Thyroid gland (tissue), 4 donors: ENCODE measurements around the gene C10orf71. TPM values are rescaled to one million over a fixed set of nuclear protein-coding genes. Genes with fewer than 3 reads are reported as not detected.

Source experiments
- DNase-seq, 2 donors: peaks; one replicate each; pipeline ENCODE4 v3.0.0-alpha.2; 2019
- H3K27ac ChIP-seq, 3 donors: fragments of 200-600 bp; sonication (generic); 1 replicate in 2 of 3; 2 replicates in 1 of 3; pipeline ENCODE4 v1.5.1; 2016 to 2019; ENCODE audit warnings: mild to moderate bottlenecking in 1 of 3, moderate library complexity in 1 of 3
- H3K27me3 ChIP-seq: fragments of 200-600 bp; sonication (generic); one replicate; pipeline ENCODE4 v1.5.1; 2019
- H3K36me3 ChIP-seq, 2 donors: fragments of 200-600 bp; sonication (generic); one replicate each; pipeline ENCODE4 v1.5.1; 2016 to 2019
- H3K4me1 ChIP-seq, 2 donors: fragments of 200-600 bp; sonication (generic); one replicate each; pipeline ENCODE4 v1.5.1; 2017 to 2019
- H3K4me3 ChIP-seq, 3 donors: fragments of 200-600 bp; sonication (generic); replicated peaks in 1 of 3; 1 replicate in 2 of 3; 2 replicates in 1 of 3; pipeline ENCODE4 v1.5.1; 2016; ENCODE audit warnings: mild to moderate bottlenecking in 1 of 3
- H3K9me3 ChIP-seq: fragments of 200-600 bp; sonication (generic); one replicate; pipeline ENCODE4 v1.5.1; 2017
- POLR2A ChIP-seq, 2 donors: fragments of 450-650 bp; IDR thresholded peaks; one replicate each; pipeline ENCODE4 v1.6.1; 2017; ENCODE audit warnings: antibody characterized with exemption in 2 of 2, mild to moderate bottlenecking in 2 of 2, moderate library complexity in 1 of 2
- WGBS, 2 donors: methylation state at CpG; one replicate each; pipeline ENCODE4 v1.1.5; 2017; 5-methylcytosine and 5-hydroxymethylcytosine counted together
- intact Hi-C: fragments of 100-400 bp; cut with DNase I; formaldehyde crosslinking; loops from one replicate; pipeline ENCODE4 v1.15.1; 2023
- total RNA-seq, 4 donors: library from RNA; depleted of rRNA; stranded (reverse); fragments of >200 nt; gene quantifications; one replicate each; pipeline ENCODE4 v1.2.3, GENCODE V29; 2016
- TF ChIP-seq, protein P1 (sequence below), 6 experiments: fragments of 200-600 bp in 3 of 6; fragments of 450-650 bp in 3 of 6; sonication (generic) in 3 of 6; IDR thresholded peaks; one replicate each; pipeline ENCODE4 v1.5.1; 2016 to 2019; ENCODE audit warnings: antibody characterized with exemption in 6 of 6, mild to moderate bottlenecking in 2 of 6, inconsistent platforms in 1 of 6, moderate library complexity in 1 of 6

C10orf71 gene
- total RNA-seq, 4 donors from 2014 or later, result not detected

DNA sequence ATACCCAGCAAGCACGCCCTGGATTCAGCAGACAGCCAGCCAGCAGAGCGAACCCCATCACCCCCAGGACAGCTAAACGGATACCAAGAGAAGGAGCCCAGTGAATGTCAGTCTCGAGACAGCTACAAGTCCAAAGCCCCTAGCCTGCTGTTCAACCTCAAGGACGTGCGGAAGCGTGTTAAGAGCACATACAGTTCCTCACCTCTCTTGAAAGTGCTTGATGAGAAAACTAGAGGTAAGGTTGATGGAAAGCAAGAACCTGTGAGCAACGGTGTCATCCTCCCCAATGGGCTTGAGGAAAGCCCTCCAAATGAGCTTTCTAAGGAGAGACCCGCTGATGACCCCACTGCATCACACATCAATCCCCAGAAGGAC is 24.9 kb downstream of the C10orf71 start:
- DNase-seq, result no peak
- WGBS, 2 donors, result 87 to 89% methylated on average over 9 of the region's 9 CpGs
- intact Hi-C loops, result no loop called here

GRCh38 chr10:49324711-49325110 is 25.7 kb downstream of the C10orf71 start:
- Histone ChIP-seq H3K27ac (no peak overlapping the region), H3K4me3 (no peak overlapping the region), H3K36me3 (no peaks in the 10 kb centered on the region), H3K4me1 (no peaks in the 10 kb centered on the region), H3K27me3 (no peaks in the 10 kb centered on the region), H3K9me3 (no peaks in the 10 kb centered on the region)
- intact Hi-C loops, result no loop called here
- DNase-seq, result no peak
- TF ChIP-seq, protein P1, sequence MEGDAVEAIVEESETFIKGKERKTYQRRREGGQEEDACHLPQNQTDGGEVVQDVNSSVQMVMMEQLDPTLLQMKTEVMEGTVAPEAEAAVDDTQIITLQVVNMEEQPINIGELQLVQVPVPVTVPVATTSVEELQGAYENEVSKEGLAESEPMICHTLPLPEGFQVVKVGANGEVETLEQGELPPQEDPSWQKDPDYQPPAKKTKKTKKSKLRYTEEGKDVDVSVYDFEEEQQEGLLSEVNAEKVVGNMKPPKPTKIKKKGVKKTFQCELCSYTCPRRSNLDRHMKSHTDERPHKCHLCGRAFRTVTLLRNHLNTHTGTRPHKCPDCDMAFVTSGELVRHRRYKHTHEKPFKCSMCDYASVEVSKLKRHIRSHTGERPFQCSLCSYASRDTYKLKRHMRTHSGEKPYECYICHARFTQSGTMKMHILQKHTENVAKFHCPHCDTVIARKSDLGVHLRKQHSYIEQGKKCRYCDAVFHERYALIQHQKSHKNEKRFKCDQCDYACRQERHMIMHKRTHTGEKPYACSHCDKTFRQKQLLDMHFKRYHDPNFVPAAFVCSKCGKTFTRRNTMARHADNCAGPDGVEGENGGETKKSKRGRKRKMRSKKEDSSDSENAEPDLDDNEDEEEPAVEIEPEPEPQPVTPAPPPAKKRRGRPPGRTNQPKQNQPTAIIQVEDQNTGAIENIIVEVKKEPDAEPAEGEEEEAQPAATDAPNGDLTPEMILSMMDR (IDR thresholded peaks at IDR 0.05), result no peak
- no peak for TF ChIP-seq POLR2A (IDR thresholded peaks at IDR 0.05)
- 76 to 79% methylated on average over 4 of the region's 4 CpGs for WGBS, 2 donors

More for the DNA sequence above, 24.9 kb downstream of the C10orf71 start:
- no peak overlapping the region for H3K4me3 ChIP-seq
- TF ChIP-seq, protein P1 (IDR thresholded peaks at IDR 0.05), result no peak
- no peak for TF ChIP-seq POLR2A (IDR thresholded peaks at IDR 0.05)
- H3K36me3 ChIP-seq, result no peaks in the 10 kb centered on the region
- no peaks in the 10 kb centered on the region for H3K27me3 ChIP-seq
- H3K4me1 ChIP-seq, result no peaks in the 10 kb centered on the region
- H3K27ac ChIP-seq, result no peak overlapping the region
- no peaks in the 10 kb centered on the region for H3K9me3 ChIP-seq

DNA sequence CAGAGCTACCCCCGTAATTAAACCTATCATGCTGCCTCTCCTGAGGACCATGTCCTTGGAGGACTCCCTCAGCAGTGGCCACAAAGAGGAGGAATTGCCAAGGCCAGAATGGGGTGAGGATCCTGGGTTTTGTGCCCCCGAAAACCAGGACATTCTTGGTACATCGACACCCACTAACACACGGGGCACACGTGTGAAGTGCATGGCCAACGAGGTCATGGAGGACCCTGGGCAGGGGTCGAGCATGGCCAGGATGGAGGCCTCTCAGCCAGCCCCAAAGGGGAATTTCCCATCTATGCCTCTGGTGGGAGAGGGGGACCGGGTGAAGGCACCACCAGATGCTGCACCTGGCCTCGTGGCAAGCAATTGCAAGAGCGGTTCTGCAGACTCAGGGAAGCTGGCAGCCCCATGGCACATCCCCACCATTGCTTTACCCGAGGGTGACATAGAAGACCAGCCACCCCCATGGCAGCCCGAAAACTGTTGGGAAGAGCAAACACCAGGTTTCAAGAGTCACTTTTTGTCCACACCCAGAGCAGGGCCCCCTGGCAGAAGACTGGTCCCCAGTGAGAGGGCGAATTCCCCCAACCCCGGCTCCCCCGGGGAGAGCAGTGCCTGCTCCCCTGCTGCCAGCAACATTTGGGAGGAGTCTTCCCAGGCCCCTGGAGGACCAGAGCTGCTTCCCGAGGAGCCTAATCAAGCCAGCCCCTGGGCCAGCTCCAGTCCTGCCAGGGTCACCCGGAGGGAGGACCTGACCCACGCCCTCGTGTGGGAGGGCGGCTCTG is 26.4 kb downstream of the C10orf71 start:
- Histone ChIP-seq H3K36me3 (no peaks in the 10 kb centered on the region), H3K4me1 (no peaks in the 10 kb centered on the region), H3K27me3 (no peaks in the 10 kb centered on the region), H3K9me3 (no peaks in the 10 kb centered on the region), H3K27ac (no peak overlapping the region), H3K4me3 (no peak overlapping the region)
- intact Hi-C loops, result no loop called here
- DNase-seq, result no peak
- TF ChIP-seq POLR2A (IDR thresholded peaks at IDR 0.05), result no peak
- TF ChIP-seq, protein P1 (IDR thresholded peaks at IDR 0.05), result no peak
- WGBS, 2 donors, result 84 to 85% methylated on average over 12 to 20 of the region's 20 CpGs

DNA sequence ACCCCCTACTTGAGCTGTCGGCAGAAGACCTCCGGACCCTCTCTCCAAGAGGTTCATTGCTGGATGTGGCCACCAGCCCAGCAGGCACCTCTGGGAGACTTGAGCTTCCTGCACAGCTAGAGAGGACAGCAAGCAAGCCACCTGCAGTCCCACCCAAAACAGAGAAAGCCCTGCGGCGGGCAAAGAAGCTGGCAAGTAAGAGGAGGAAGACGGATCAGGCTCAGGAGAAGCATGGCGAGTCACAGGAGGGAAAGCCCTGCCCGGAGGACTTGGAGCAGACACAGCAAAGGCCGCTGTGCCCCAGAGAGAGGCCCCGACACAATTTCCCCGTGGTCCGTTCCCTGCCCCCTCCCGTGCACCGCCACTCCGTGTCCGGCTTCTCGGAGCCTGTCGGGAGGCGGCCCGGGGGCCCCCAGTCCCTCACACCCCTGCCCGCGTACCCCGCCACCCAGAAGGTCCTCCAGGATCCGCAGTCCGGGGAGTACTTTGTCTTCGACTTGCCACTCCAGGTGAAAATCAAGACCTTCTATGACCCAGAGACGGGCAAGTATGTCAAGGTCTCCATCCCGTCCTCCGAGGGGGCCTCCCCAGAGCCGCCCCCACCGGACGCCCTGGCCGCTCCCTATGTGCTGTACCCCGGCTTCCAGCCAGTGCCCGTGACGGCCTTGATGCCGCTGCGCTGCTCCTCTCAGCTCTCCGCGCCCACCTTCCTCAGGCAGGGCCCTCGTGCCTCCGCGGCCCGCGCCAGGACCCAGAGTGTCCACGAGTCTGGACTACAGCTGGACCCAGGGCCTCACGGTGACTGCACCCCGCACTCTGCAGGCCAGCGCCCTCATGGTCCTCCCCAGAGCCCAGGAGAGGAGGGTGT is 27.2 kb downstream of the C10orf71 start:
- no peak for DNase-seq
- Histone ChIP-seq H3K4me3 (no peak overlapping the region), H3K9me3 (no peaks in the 10 kb centered on the region), H3K36me3 (no peaks in the 10 kb centered on the region), H3K27ac (no peak overlapping the region), H3K27me3 (no peaks in the 10 kb centered on the region), H3K4me1 (no peaks in the 10 kb centered on the region)
- WGBS, 2 donors, result 92 to 94% methylated on average over 46 of the region's 48 CpGs
- intact Hi-C loops, result no loop called here
- TF ChIP-seq, protein P1 (IDR thresholded peaks at IDR 0.05), result no peak
- TF ChIP-seq POLR2A (IDR thresholded peaks at IDR 0.05), result no peak
